Right lobe of liver (tissue), 6 donors: ENCODE results near the gene IQGAP3. TPM values are rescaled to one million over a fixed set of nuclear protein-coding genes. Genes with fewer than 3 reads are reported as not detected.

Source experiments
- ATAC-seq, 4 donors: fragments of 200-7000 bp; cut with Tn5 transposase; one replicate each; pipeline ENCODE4 v1.9.1; 2020; ENCODE audit warnings: mild to moderate bottlenecking in 4 of 4, moderate library complexity in 4 of 4
- DNase-seq, 3 donors: peaks; one replicate each; pipeline ENCODE4 v3.0.0-alpha.2; 2020
- H3K27ac ChIP-seq, 3 donors: fragments of 200-600 bp; one replicate each; pipeline ENCODE4 v1.8.0; 2022
- H3K27me3 ChIP-seq, 2 donors: fragments of 200-600 bp; one replicate each; pipeline ENCODE4 v1.8.0; 2022
- H3K36me3 ChIP-seq, 4 donors: fragments of 200-600 bp; sonication (generic) in 1 of 4; one replicate each; pipeline versions ENCODE4 v1.5.1 to v1.8.0; 2017 to 2022; ENCODE audit warnings: control low read depth in 1 of 4
- H3K4me1 ChIP-seq, 4 donors: fragments of 200-600 bp; sonication (generic) in 1 of 4; one replicate each; pipeline versions ENCODE4 v1.5.1 to v1.8.0; 2017 to 2022; ENCODE audit warnings: control low read depth in 1 of 4
- H3K4me3 ChIP-seq, 3 donors: fragments of 200-600 bp; one replicate each; pipeline ENCODE4 v1.8.0; 2022
- H3K9me3 ChIP-seq, 4 donors: fragments of 200-600 bp; sonication (generic) in 1 of 4; one replicate each; pipeline versions ENCODE4 v1.5.1 to v1.8.0; 2017 to 2022; ENCODE audit warnings: control low read depth in 1 of 4
- CTCF ChIP-seq, 4 donors: fragments of 200-600 bp in 3 of 4; fragments of 450-650 bp in 1 of 4; IDR thresholded peaks; one replicate each; pipeline versions ENCODE4 v1.5.1 to v1.8.0; 2016 to 2022; ENCODE audit warnings: antibody characterized with exemption in 4 of 4, mild to moderate bottlenecking in 2 of 4
- POLR2A ChIP-seq: fragments of 450-650 bp; IDR thresholded peaks from one replicate; pipeline ENCODE4 v1.6.1; 2017; ENCODE audit warnings: antibody characterized with exemption, mild to moderate bottlenecking
- WGBS: methylation state at CpG from one replicate; pipeline ENCODE4 v1.1.6; 2018; ENCODE audit warnings: low coverage, low lambda C conversion rate; ENCODE audit not compliant: insufficient coverage; ENCODE audit errors: missing lambda C conversion rate; 5-methylcytosine and 5-hydroxymethylcytosine counted together
- intact Hi-C, 2 donors: fragments of 100-400 bp; cut with DNase I; formaldehyde crosslinking; loops; one replicate each; pipeline versions ENCODE4 v1.11.2 to v1.14.1; 2022
- total RNA-seq, 6 experiments: library from RNA; depleted of rRNA in 2 of 6; stranded (reverse); fragments of >200 nt in 2 of 6; fragmentation: NEBNext Ultra II Directional in 3 of 6; extraction: Animal tissue kit (Norgen Biotek cat#: 25700) in 3 of 6; gene quantifications; one replicate each; pipeline versions ENCODE4 v1.1.0 to v1.2.4, GENCODE V29; 2016 to 2023
- donor health status: DM: no; HTN: yes; CAD: no.
- donor health status: DM: no; HTN: no; CAD: no.
- donor health status: DM: no; HTN: no; CAD: no.
- donor health status: DM: no; HTN: yes; CAD: no.
- donor health status: DM: no; HTN: yes; CAD: no.

IQGAP3 gene
- total RNA-seq, 6 experiments from 2014 or later, result 0.07 to 2.6 (median 0.95) TPM

- intact Hi-C loops, result no loop called here
- WGBS, result 82% methylated on average over 3 of the region's 4 CpGs
- no peaks in the 10 kb centered on the region for H3K27me3 ChIP-seq
- no peak overlapping the region for H3K27ac ChIP-seq
- H3K4me3 ChIP-seq, result no peak overlapping the region
- no peak for TF ChIP-seq POLR2A
- no peaks in the 10 kb centered on the region for H3K4me1 ChIP-seq
- ATAC-seq (no peak), DNase-seq (no peak)
- H3K9me3 ChIP-seq, result no peaks in the 10 kb centered on the region
- H3K36me3 ChIP-seq, result no peaks in the 10 kb centered on the region
Observed at GRCh38 chr1:156516821-156517220, 55.5 kb downstream of the IQGAP3 start.

- intact Hi-C loops, result no loop called here
- H3K27ac ChIP-seq, result no peak overlapping the region
- H3K4me3 ChIP-seq, result no peak overlapping the region
- no peaks in the 10 kb centered on the region for H3K9me3 ChIP-seq
- ATAC-seq (peak in 3 of 4 donors; percentile 18 to 43 (median 19)), DNase-seq (no peak)
- H3K4me1 ChIP-seq, result no peaks in the 10 kb centered on the region
- H3K27me3 ChIP-seq, result no peaks in the 10 kb centered on the region
- TF ChIP-seq POLR2A (no peak), CTCF (IDR thresholded peaks at IDR 0.05) (no peak)
- 30% methylated on average over 2 of the region's 2 CpGs for WGBS
- H3K36me3 ChIP-seq, result no peaks in the 10 kb centered on the region
Observed at GRCh38 chr1:156515956-156516355, 56.4 kb downstream of the IQGAP3 start.

- Histone ChIP-seq H3K9me3 (no peaks in the 10 kb centered on the region), H3K4me3 (no peak overlapping the region), H3K27ac (no peak overlapping the region), H3K4me1 (no peaks in the 10 kb centered on the region), H3K27me3 (no peaks in the 10 kb centered on the region), H3K36me3 (no peaks in the 10 kb centered on the region)
- intact Hi-C loops, result no loop called here
- 66% methylated on average over 5 of the region's 9 CpGs for WGBS
- no peak for TF ChIP-seq POLR2A
- no peak for TF ChIP-seq CTCF (IDR thresholded peaks at IDR 0.05)
- DNase-seq, result no peak
- ATAC-seq, result no peak
Observed at GRCh38 chr1:156513185-156513584, 59.2 kb downstream of the IQGAP3 start.

- Histone ChIP-seq H3K27ac (no peak overlapping the region), H3K4me3 (no peak overlapping the region), H3K4me1 (no peaks in the 10 kb centered on the region), H3K27me3 (no peaks in the 10 kb centered on the region), H3K9me3 (no peaks in the 10 kb centered on the region), H3K36me3 (no peaks in the 10 kb centered on the region)
- TF ChIP-seq POLR2A (no peak), CTCF (IDR thresholded peaks at IDR 0.05) (no peak)
- ATAC-seq, result no peak
- WGBS, result 71% methylated on average over 7 of the region's 7 CpGs
- no peak for DNase-seq
- intact Hi-C loops, result no loop called here
Observed at GRCh38 chr1:156511644-156512043, 60.7 kb downstream of the IQGAP3 start.

GRCh38 chr1:156510709-156511108 lies 61.7 kb downstream of the IQGAP3 start:
- 48% methylated on average over 5 of the region's 13 CpGs for WGBS
- H3K27ac ChIP-seq, result no peak overlapping the region
- ATAC-seq (peak in 2 of 4 donors; percentile 19 to 31), DNase-seq (no peak)
- H3K36me3 ChIP-seq, result no peaks in the 10 kb centered on the region
- H3K4me3 ChIP-seq, result no peak overlapping the region
- no peaks in the 10 kb centered on the region for H3K4me1 ChIP-seq
- intact Hi-C loops, result no loop called here
- no peaks in the 10 kb centered on the region for H3K27me3 ChIP-seq
- no peaks in the 10 kb centered on the region for H3K9me3 ChIP-seq
- TF ChIP-seq CTCF (IDR thresholded peaks at IDR 0.05) (no peak), POLR2A (no peak)
